Measurements from ENCODE around the gene SLC35F3.

SLC35F3 gene

GRCh38 chr1:233912447-233912846 is 8.0 kb downstream of the SLC35F3 start:
- no peak for DNase-seq (ENCODE audit: low spot score)

GRCh38 chr1:233912909-233913308 is 8.4 kb downstream of the SLC35F3 start:
- DNase-seq (ENCODE audit: low spot score) = no peak

GRCh38 chr1:233916706-233917105 is 12.2 kb downstream of the SLC35F3 start:
- no peak for DNase-seq (ENCODE audit: low spot score)

GRCh38 chr1:233919786-233920185 is 15.3 kb downstream of the SLC35F3 start:
- no peak for DNase-seq (ENCODE audit: low spot score)

- no peak for DNase-seq (ENCODE audit: low spot score)
Measured at GRCh38 chr1:233928123-233928522, 23.6 kb downstream of the SLC35F3 start.

- DNase-seq (ENCODE audit: low spot score) = no peak
Measured at GRCh38 chr1:233933339-233933738, 28.9 kb downstream of the SLC35F3 start.

- no peak for DNase-seq (ENCODE audit: low spot score)
Measured at GRCh38 chr1:233935297-233935868, 30.9 kb downstream of the SLC35F3 start.

GRCh38 chr1:233936422-233936821 is 31.9 kb downstream of the SLC35F3 start:
- no peak for DNase-seq (ENCODE audit: low spot score)

GRCh38 chr1:233936842-233937241 is 32.4 kb downstream of the SLC35F3 start:
- DNase-seq (ENCODE audit: low spot score) = no peak

- DNase-seq (ENCODE audit: low spot score) = no peak
Measured at GRCh38 chr1:233938476-233938875, 34.0 kb downstream of the SLC35F3 start.

GRCh38 chr1:233939451-233939850 is 35.0 kb downstream of the SLC35F3 start:
- DNase-seq (ENCODE audit: low spot score) = no peak

GRCh38 chr1:233940908-233941307 is 36.4 kb downstream of the SLC35F3 start:
- DNase-seq (ENCODE audit: low spot score) = no peak

- no peak for DNase-seq (ENCODE audit: low spot score)
Measured at GRCh38 chr1:233944601-233945000, 40.1 kb downstream of the SLC35F3 start.

GRCh38 chr1:233945573-233945972 is 41.1 kb downstream of the SLC35F3 start:
- DNase-seq (ENCODE audit: low spot score) = peak; percentile 26

GRCh38 chr1:233945979-233946378 is 41.5 kb downstream of the SLC35F3 start:
- DNase-seq (ENCODE audit: low spot score) = no peak

- no peak for DNase-seq (ENCODE audit: low spot score)
Measured at GRCh38 chr1:233946724-233947123, 42.2 kb downstream of the SLC35F3 start.

- no peak for DNase-seq (ENCODE audit: low spot score)
Measured at GRCh38 chr1:233951804-233952203, 47.3 kb downstream of the SLC35F3 start.

- DNase-seq (ENCODE audit: low spot score) = no peak
Measured at GRCh38 chr1:233957691-233958090, 53.2 kb downstream of the SLC35F3 start.

- no peak for DNase-seq (ENCODE audit: low spot score)
Measured at GRCh38 chr1:233959102-233959501, 54.6 kb downstream of the SLC35F3 start.

- no peak for DNase-seq (ENCODE audit: low spot score)
Measured at GRCh38 chr1:233959971-233960370, 55.5 kb downstream of the SLC35F3 start.

GRCh38 chr1:233960386-233960785 is 55.9 kb downstream of the SLC35F3 start:
- no peak for DNase-seq (ENCODE audit: low spot score)

- no peak for DNase-seq (ENCODE audit: low spot score)
Measured at GRCh38 chr1:233962878-233963277, 58.4 kb downstream of the SLC35F3 start.

- no peak for DNase-seq (ENCODE audit: low spot score)
Measured at GRCh38 chr1:233965856-233966255, 61.4 kb downstream of the SLC35F3 start.

GRCh38 chr1:233971753-233972152 is 67.3 kb downstream of the SLC35F3 start:
- DNase-seq (ENCODE audit: low spot score) = no peak

GRCh38 chr1:233972563-233972950 is 68.1 kb downstream of the SLC35F3 start:
- no peak for DNase-seq (ENCODE audit: low spot score)
